ENCODE measurements around the gene BCAS2.

Gene BCAS2

DNA sequence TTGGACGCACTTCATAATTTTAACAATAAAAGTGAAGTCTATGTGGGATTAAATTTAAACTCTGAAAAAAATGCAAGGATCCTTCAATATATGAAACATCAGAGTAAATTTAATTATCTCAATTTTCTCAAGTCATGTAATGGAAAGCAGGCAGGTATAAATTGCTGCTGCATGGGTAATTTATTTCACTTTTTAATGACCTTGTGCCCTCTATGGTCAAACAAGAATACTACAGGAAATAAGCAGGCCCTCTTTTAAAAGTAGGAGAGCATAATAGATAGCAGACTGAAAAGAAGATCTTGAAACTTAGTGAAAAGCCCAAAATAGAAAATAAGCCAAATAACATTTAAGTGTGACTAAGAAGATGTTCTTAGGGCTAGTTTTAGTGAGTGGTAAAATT lies 22.9 kb downstream of the BCAS2 start:
- no peak for DNase-seq

DNA sequence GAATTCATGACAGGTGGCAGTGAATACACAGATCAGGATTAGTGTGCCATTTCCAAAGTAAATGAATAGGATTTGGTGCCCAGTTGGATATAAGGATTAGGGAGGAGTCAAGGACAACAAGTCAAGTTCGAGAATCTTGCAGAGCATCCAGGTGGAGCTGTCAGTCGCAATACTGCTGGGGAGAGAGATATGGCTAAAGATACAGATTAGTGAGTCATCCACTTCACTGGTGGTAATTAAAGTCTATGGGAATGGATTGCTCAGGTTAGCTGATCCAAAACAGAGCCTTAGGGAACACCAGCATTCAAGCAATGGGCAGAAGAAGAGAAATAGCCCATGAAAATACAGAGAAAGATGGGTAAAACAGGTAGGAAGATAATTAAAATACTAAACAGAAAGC lies 26.8 kb downstream of the BCAS2 start:
- no peak for DNase-seq

DNA sequence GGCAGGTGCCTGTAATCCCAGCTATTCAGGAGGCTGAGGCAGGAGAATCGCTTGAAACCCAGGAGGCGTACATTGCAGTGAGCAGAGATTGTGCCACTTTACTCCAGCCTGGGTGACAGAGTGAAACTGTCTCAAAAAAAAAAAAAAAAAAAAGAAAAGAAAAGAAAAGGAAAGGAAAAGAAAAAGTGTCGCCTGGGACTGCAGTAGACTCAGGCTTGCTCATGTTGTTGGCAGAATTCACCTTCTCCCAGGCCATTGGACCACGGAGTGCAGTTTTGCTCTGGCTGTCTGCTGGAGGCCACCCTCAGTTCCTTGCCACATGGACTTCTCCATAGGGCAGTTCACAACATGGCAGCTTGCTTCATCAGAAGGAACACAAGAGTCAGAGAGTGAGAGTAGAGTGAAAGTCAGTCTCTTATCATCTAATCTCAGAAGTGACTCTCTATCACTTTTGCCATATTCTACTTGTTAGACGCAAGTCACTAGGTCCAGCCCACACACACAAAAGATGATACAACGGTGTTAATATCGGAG lies 29.2 kb downstream of the BCAS2 start:
- DNase-seq: no peak

DNA sequence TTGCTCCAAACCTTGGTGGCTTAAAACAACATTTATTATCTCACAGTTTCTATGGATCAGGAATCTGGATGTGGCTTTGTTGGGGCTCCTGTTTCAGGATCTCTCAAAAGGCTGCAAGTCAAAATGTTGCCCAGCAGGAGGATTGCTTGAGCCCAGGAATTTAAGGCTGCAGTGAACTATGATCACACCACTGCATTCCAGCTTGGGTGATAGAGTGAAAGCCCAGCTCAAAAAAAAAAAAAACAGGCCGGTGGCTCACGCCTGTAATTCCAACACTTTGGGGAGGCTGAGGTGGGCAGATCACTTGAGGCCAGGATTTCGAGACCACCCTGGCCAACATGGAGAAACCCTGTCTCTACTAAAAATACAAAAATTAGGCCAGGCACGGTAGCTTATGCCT lies 30.0 kb downstream of the BCAS2 start:
- DNase-seq: no peak

DNA sequence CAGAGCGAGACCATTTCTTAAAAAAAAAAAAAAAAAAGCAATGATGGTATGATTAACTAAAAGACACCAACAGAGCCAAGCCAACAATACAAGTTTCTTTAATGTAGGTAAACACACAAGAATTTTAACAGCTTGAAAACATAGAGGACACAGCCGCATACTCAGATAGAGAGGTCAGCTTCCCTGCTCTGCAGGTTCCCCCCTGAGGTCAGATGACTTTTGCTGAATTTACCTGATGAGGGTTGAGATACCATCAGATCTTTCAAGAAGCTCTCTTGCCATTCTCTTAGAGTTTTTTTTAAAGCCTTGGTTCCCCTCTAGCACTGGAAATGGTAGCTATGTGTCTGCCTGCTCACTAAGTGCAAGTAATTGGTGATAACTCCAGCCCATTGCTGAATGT lies 31.1 kb downstream of the BCAS2 start:
- DNase-seq: no peak

DNA sequence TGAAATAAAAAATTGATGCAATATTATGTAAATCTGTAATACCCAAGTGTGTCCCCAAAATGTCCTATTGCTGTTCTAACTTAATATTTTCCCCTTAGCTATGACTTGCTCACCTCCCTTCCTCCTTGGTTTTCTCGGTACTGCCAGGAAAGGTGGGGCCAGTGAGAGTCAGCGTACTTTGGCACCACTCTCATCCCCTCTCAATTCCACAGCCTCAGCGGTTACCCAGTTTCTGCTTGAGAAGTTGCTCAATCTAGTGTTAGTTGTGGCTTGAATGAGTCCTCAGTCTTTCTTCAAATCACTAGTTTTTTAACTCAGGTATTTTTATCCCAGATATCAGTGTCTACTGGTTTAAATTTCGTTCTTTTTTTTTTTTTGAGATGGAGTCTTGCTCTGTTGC lies 32.3 kb downstream of the BCAS2 start:
- DNase-seq: no peak

DNA sequence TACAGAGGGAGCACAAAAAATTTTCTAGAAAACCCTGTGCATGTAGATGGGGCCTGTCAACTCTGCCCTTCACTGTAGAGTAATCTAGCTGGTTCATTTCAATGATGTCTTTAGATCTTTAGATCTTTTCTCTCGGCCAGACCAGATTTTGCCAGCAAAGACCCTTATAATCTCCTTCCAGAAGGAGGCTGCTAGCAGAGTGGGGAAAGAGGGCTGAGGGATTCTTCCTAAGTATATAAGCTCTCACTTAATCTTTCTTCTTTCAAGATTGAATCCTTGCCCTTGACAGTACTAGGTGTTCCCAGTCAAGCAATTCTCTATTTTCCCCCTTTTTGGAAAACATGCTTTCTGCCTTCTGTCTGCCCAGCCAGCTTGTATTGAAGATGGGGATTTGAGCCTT lies 34.3 kb downstream of the BCAS2 start:
- DNase-seq: no peak

DNA sequence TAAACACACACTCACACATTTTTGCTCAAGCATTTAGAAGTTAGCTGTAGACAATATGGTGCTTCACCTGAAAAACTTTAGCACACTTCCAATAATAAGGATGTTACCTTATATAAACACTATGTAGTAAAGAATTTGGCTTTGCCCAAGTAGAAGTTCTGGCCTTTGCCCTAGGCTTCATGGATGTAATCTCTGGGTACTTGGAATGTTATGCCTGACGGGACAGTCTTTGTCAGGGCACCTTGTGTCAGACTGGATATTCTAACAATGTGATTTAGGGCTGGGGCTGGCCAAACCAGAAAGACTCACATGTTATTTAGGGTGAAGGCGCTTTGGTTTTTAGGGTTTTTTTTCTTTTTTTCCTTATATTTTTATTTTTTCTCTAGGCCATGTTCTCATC lies 35.6 kb downstream of the BCAS2 start:
- DNase-seq: no peak

DNA sequence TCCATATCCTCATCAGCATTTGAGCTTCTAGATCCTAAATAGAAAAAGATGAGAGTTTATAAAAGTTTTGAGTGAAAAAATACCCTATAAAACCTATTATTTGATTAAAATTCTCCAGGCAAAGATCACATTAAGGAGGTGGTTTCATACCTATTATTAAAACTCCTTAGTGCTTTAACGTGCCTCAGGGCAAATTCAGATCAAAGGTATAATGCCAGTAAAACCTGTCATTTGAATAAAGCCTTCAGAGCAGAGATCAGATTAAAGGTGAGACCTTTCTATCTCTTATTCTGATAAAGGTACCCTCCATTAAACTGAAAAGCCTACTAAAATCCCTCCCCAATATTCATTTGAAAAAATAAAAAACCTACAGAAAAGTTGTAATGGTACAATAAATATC lies 36.1 kb downstream of the BCAS2 start:
- no peak for DNase-seq

DNA sequence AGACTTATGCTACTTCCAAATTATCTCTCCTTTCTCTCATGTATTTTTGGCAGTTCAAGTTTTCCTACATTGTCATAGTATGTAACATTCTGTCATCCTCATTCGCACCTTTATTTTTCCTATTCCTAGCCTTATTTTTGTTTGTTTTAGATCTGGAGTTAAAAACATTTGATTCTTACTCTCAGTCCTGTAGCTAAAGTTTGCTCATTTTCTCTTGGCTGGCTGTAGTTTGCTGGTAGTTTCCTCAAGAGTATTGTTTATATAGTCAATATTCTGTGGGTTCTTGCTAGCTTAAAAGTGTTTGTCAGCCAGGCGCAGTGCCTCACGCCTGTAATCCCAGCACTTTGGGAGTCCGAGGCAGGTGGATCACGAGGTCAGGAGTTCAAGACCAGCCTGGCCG lies 40.6 kb downstream of the BCAS2 start:
- no peak for DNase-seq

DNA sequence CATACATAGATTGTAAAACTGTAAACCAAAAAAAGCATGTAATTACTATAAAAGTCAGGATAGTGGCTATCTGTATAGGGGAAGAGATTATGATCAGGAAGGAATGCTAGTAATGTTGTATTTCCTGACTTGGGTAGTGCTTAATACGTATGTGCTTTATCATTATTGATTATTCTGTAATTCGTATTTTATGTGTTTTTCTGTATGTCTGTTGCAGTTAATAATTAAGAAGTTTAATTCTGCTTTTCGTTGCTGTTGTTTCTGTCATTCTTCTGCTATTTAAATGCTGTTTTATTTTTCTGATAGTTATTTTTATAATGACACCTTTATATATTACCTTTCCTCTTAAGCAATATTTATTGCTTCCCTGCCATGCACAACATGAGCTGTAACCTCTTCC lies 41.1 kb downstream of the BCAS2 start:
- DNase-seq: no peak

DNA sequence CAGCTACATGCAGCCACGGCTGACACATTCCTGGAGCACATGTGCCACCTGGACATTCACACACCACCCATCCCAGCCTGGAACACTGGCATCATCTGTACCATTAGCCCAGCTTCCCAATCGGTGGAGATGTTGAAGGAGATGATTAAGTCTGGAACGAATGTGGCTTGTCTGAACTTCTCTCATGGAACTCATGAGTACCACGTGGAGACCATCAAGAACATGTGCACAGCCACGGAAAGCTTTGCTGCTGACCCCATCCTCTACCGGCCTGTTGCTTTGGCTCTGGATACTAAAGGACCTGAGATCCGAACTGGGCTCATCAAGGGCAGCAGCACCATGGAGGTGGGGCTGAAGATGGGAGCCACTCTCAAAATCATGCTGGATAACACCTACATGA lies 45.4 kb downstream of the BCAS2 start:
- DNase-seq: no peak

DNA sequence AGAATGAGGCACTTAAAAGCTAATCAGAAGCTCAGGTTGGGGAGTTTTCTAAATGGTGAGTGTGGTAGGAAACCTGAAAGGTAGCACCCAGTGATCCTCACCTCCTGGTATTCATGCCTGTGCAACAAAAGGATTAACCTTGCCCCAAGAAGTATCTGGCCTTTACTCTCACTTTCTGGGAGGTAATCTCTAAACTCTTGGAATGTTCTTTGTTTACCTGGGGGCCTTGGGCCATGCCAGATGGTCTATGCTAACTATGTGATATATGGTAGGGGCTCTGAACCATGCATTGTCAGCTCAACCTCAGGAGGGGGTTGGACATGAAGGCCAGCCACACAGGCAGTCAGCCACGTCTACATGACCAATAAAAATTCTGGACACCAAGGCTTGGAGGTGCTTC lies 46.0 kb downstream of the BCAS2 start:
- DNase-seq: no peak

DNA sequence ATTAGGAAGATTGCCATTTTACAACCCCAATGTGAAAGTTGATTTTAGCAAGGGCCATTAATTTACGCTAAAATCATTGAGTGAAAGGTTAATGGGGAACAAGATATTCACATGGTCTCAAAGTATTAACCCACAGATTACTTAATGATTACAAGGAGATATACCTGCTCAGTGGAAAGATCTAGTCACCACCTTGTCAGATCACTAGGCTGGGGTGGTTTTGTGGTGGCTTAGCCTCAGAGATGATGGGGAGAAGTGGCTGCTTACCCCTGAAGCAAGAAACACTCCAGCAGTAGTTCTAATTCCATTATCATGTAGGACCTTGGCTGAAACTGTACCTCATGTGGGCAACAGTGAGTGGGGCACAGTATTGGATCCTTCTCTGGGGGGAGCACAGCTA lies 50.3 kb downstream of the BCAS2 start:
- DNase-seq: no peak

DNA sequence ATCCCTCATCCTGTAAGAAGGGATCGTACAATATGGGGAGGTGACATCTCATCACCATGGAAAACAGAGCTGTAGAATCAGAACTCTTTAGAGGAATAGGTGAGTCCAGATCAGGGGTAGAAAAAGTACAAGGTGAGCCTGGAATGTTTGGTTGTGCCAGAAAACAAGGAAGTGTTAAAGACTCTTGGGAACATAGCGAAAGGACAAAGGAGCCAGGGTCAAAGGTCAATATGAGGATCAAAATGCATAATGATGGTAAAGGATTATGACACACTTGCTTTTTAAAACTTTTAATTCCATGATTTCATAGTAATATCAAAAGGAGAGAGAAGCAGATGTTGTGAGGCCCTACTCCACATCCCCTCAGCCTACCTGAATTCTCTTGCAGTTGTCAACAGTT lies 51.2 kb downstream of the BCAS2 start:
- no peak for DNase-seq

DNA sequence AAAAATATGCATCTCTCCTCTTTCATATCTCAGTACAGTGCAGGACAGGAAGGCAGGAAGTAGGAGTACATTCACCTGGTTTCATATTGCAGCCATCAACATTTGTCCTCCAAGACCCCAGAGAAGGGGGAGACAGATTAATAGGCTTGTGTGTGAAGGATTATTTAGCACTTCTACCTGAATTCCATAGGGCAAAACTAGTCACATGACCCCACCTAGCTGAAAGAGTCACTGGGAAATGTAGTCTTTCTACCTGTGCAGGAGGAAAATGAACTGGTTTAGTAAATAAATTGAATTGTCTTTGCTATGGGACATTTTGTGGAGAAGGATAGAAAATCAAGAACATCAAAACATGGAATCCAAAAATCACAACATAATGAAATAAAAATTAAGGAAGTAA lies 56.5 kb downstream of the BCAS2 start:
- DNase-seq: no peak

DNA sequence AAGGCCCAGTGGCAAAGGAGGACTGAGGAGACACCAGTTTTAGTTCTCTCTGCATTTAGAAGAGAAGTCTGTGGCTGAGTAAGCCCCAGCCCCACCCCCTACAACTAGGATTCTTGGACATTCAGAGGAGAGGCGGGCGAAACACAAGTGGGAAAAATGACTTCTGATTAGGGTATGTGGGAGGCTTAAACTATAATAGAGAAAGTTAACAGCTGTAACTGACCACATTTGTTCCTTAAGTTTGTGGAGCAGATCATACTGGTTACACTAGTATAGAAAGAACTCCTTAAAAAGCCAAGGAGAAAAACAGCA lies 59.2 kb downstream of the BCAS2 start:
- no peak for DNase-seq

DNA sequence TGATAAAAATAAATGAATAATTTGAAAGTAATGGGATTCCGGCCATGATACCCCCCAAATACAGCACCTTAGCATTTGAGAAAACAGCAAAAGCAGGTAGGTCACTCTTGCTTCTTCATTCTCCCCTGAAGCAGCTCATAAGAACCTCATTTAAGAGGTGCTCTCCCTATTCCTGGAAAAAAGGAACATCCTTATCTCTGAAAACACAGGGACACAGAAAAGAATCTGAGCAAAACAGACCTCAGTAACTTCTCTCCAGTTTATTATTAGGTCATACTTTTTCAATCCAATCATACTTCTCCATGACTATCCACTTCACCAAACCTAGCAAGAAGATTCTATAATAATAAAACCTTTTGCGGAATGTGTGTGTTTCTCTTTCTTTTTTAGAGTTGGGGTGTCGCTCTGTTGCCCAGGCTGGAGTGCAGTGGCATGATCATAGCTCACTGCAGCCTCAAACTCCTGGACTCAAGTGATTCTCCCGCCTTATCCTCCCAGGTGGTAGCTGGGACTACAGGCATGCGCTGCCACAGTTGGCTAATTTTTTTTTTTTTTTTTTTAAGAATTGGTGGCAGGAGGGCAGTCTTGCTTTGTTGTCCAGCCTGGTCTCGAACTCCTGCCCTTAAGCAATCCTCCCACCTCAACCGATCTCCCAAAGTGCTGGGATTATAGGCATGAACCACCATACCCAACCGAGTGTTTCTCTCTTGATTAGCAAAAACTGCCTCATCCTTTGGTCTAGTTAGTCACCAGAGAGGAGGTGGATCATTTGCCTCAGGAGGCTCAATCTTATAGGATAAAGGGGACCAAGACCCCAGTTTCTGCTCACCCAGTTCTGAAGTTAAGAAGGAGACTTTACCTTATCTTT lies 59.8 kb downstream of the BCAS2 start:
- DNase-seq: no peak
